RPMI7951 (cell line): ENCODE data around the gene LCT. TPM values are rescaled to one million over a fixed set of nuclear protein-coding genes. Genes with fewer than 3 reads are reported as not detected.
"Not testable (repeated sequence)": the region's sequence is repeated elsewhere in the genome, so short reads cannot be mapped to it uniquely, and the experiment has no call there.

Source experiments
- DNase-seq: peaks from one replicate; pipeline ENCODE4 v3.0.0-alpha.2; 2012; ENCODE audit warnings: low read depth
- total RNA-seq: library from RNA; depleted of rRNA; stranded (reverse); fragments of >200 nt; shearing (Covaris generic); gene quantifications from 2 replicates; pipeline ENCODE4 v1.2.3, GENCODE V29; 2014; rRNA removed

LCT gene
- total RNA-seq, result not detected in 2 replicates

DNA sequence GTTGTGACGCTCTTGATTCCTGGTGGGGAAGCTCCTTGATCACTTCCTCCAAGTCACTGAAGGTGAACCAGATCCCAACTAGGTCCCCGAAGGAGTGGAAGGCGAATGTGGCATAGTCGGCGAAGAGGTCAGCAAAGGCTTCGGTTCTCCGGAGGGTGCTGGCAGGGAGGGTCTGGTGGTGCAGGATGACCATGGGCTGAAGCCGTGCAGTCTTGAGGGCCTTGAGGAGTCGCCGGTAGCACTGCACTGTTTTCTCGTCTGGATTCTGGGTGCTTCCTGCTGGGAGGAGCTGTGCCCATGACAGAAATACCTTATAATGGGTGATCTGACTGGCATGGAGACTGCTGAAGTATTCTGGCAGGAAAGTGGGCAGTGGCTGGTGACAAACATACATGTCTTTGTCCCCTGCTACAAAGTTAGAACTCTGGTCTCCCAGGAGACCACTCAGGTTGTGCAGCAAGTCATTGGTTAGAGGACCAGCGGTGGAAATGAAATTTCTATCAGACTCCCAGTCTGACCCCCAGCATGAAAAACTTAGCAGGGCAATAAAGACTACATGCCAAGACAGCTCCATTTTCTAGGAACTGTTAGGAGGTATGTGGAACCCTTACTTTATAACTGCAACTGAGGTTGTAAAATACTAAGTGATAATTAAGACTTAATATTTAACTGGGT lies at the start of gene LCT:
Gene LCT, minus strand, starts transcription at position 589 of the 675 bp plus-strand sequence. Its CDS starts 15 bp downstream, at position 574.
- no peak for DNase-seq

DNA sequence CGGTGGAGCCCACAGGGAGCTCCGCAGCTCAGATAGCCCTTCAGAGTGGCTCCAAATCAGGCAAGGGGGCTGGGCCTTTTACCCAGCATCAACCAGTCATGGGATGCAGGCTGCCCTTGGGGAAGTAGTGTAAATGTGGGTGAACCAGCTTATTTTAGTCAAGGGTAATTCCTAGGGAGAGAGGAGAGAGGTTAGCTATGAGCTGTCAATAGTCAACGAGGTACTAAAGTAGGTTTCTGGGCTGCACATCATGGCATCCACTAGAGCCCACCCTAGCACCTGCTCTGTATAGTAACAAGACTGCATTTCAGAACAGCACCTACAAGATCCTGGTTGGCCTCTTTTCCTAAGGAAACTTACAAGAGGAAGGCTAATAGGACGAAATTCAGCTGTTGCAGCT lies 48.7 kb upstream of the LCT start:
- DNase-seq, result no peak

DNA sequence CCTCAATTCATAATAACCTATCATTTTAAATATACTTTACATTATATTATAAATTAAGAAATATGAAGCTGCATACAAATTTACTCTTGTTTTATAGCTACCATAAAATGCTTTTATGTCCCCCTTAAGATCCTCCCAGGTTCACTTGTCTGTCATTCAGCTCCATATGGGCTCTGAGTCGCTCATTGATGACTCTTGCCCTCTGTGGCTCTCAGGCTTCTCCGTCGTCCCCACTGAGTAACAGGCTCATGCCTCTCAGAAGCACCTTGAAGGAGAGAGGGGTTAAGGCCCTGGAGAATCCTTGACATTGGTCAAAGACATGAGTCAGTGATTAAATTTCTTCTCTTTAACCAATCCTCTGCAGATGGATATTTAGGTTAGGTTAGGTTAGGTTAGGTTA lies 45.4 kb upstream of the LCT start:
- DNase-seq, result no peak

DNA sequence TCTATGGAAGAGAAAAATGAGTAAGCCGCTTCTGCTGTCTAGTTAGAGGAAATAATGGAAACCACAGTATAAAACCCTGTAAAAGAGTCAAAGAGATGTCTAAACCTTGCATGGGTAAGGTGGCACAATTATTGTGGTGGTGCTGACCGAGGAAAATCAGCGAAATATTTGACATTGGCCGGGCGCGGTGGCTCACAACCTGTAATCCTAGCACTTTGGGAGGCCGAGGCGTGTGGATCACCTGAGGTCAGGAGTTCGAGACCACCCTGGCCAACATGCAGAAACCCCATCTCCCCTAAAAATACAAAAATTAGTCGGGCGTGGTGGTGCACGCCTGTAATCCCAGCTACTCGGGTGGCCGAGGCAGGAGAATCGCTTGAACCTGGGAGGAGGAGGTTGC lies 39.8 kb upstream of the LCT start:
- DNase-seq, result not testable (repeated sequence)

DNA sequence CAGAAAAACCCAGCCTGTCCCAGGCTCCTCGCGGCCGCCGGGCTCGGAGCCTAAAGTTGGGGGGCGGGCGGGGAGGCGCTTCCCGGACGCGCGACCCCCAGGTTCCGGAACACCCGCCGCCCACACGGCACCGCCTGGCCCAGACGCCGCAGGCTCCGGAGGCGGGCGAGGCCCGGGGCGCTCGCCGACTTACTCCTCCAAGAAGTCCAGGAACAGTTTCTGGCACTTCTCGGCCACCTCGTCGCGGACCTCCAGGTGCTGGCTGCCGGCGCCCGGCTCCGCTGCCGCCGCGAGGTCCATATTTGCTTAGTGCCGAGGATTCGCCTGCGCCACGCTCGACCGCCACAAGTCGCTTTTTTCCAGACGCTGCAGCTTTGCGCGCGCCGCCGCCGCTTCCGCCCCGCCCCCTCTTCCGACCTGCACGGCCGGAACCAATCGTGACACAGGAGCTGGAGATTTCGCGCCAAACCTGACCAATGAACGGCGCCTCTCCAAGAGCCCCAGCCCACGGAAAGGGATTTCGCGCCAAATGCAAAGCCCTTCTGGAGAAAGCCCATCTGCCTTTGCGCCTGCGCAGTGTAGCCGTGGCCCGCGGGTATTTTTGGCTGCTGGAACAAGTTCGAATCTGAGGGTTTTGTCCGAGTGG lies 39.2 kb upstream of the LCT start, which contains the start of gene MCM6:
Gene MCM6, minus strand, starts transcription at position 378 of the 646 bp plus-strand sequence. Its CDS starts 78 bp downstream, at position 300.
- DNase-seq, result peak; percentile 98

DNA sequence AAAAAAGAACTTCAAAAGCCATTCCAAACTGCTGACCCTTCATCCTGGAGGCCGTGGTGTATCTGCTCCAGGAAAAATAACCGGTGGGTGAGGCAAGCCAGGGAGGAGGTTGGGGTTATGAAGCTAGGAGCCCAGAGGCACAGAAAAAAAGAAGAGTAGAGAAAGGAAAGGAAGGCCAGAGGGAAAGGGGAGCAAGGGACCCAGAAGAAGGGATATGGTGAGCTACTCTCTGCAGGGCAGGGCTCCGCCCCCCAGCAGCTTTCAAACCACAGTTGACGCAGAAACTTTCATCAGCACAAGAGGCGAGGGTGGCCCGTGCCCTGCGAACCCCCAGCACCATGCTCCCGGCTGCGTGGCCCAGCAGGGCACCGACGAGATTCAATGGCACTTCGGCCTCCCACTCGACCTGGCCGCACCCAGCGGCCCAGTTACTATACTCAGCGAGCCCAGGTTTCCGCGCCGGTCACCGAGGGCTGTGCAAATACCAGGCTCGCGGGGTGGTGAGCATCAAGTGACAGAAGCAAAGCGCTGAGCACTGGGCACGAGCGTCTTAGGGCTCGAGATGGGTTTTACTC lies 38.6 kb upstream of the LCT start:
- DNase-seq, result peak; percentile 67

DNA sequence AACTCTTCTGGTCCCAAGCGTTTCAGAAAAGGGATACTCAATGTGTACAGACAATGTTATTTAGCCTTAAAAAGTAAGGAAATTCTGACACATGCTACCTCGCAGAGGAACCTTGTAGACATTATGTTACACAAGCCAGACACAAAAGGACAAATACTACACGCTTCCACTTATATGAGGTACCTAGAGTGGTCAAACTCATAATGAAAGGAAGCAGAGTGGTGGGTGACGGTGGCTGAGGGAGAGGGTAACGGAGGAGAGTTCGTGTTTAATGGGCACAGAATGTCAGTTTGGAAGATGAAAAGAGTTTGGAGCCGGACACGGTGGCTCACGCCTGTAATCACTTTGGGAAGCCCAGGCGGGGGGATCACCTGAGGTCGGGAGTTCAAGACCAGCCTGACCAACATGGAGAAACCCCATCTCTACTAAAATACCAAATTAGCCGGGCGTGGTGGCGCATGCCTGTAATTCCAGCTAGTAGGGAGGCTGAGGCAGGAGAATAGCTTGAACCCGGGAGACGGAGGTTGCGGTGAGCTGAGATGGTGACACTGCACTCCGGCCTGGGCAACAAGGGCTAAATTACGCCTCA lies 37.9 kb upstream of the LCT start:
- no peak for DNase-seq

DNA sequence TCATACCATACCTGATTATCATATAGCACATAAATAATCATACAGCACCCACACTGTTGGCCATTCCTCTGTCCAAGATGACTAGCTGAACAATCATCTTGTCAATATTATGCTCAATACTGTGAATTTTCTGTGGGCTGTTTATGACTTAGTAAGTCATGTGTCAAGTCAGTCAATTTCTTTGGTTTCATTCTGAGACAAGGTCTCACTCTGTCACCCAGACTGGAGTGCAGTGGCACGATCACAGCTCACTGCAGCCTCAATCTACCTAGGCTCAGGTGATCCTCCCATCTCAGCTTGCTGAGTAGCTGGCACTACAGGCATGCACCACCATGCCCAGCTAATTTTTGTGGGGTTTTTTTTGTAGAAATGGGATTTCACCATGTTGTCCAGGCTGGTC lies 33.6 kb upstream of the LCT start:
- no peak for DNase-seq

DNA sequence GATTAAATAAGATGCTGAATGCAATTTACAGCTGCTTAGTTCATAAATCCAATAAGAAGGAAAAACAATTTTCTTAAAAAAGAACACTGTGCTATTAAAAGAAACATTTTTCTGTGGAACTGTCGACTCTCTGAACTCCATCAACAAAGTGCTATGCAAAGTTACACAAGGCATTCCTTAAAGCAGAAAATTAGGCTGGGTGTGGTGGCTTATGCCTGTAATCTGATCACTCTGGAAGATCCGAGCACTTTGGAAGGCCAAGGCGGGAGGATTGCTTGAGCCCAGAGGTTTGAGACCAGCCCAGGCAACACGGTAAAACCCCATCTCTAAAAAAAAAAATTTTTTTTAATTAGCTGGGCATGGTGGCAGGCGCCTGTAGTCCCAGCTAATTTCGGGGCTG lies 26.2 kb upstream of the LCT start:
- DNase-seq, result no peak

DNA sequence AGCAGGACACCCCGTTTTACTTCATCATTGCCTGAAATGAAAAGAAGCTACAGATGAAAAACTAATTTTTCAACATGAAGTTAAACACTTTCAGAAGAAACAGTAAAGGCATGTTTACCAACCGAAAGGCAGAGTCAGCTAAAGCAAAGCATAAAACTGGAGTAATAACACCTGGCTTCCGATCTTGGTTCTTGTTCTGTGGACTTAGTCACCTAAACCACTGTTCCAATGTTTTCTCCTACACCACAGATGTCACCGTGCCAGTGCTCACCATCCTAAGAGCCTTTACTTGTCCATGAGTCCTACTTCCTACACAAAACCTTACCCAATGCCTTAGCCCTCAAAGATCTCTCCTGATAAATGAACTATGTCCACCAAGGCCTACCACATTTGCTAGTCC lies 25.7 kb upstream of the LCT start:
- no peak for DNase-seq

DNA sequence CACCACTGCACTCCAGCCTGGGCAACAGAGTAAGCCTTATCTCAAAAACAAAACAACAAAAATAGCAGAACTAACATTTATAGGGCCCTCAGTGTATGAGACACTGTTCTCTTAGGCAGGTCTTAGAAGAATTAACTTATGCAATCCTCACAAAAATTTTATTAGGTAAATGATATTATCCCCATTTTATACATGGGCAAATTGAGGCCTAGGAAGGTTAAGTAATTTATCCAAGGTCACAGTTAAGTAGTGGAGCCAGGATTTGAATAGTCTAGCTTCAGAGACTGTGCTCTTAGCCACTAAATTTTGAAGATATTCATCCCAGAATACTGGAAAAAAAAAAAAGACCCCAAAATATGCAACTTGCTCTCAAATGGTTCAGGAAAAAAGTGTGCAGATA lies 16.4 kb upstream of the LCT start:
- DNase-seq, result no peak

DNA sequence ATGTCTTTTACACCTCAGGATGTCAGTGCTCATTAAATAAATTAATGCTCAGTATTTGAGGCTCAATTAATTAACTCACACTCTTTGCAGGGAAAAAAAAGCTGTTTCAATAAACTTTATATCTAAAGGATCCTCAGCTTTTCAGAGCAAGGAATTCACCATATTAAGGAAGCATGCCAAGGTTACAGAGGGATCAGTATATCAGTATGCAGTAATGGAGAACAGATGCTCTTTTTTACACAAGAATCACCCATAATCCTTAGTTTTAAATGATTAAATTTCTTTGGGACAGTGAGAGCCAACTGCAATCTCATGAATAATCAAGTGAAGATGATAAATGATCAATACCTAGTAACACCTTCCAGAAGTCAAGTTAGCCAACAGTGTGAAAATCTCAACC lies 14.9 kb upstream of the LCT start:
- DNase-seq, result no peak

DNA sequence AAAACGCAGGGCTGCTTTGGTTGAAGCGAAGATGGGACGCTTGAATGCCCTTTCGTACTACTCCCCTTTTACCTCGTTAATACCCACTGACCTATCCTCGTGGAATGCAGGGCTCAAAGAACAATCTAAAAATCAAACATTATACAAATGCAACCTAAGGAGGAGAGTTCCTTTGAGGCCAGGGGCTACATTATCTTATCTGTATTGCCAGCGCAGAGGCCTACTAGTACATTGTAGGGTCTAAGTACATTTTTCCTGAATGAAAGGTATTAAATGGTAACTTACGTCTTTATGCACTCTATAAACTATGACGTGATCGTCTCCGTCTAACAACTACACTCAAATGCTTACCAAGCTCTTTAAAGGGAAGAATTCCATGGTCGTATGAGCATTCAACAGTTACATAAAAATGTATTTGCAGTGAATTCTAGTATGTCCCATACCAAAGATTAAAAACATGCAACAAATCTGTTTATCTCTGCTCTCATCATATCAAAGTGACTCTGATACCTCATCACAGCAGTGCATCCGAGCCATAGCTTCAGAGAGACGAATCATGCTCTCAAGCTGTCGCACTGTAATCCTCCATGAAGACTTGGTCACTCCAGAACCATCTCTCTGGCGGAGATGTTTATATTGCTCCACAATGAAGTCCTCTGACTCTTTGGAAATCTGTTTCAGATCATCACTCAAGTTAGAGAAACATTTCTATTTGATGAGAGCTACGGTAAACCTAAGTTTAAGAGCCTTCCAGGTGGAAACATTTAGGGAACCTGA lies 14.1 kb upstream of the LCT start:
- no peak for DNase-seq

DNA sequence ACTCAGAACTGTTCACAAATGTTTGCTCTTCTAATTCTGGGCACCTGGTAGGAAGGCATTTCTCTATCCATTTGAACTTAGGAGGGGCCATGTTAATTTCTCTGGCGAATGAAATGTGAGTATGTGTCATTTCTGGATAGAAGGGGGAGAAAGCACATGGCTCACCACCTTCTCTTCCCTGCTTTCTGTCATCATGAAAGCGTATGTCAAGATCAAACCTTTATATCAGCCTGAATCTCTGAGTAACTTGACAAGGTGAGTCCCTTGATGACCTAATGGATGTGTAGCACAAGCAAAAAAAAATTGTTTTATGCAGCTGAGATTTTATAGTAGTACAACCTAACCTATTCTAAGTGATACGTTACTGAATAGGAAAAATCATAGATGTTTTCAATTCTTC lies 12.1 kb upstream of the LCT start:
- no peak for DNase-seq

DNA sequence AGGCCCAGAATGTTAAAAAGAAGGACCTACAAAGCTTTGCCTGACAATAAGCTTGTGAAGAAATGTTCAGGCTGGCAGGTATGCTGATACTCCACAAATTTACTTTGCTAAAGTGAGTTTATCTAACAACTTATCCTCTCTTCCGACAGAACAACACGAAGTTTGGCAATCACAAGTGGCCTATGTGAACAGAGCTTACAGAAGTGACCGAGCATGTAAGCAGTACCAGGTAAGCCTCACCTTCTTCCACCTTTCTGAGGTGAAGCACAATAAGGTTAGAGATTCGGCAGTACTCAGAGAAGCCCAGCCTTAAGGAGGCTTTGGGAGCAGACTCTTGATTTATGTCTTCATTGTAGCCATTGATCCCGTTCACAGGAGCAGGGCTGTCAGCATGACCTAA lies 9.0 kb upstream of the LCT start:
- DNase-seq, result no peak

DNA sequence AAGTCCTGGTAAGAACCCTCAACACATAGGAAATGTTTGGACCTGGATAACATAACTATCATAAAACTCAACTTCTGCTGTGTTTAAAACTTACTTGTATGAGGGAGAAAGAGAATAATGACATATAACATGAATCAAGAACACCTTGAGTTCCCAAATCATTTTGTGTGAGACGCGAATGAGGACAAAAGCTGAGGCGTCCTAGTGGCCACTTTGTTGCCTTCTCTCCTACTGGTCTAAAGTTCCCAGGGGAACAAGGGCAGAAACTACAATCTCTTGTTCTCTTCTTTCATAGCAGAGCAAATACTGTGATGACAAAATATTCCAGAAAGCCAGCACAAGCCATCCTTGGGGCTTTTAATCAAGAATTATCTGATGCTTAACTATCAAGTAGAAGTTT lies 8.3 kb upstream of the LCT start:
- no peak for DNase-seq

DNA sequence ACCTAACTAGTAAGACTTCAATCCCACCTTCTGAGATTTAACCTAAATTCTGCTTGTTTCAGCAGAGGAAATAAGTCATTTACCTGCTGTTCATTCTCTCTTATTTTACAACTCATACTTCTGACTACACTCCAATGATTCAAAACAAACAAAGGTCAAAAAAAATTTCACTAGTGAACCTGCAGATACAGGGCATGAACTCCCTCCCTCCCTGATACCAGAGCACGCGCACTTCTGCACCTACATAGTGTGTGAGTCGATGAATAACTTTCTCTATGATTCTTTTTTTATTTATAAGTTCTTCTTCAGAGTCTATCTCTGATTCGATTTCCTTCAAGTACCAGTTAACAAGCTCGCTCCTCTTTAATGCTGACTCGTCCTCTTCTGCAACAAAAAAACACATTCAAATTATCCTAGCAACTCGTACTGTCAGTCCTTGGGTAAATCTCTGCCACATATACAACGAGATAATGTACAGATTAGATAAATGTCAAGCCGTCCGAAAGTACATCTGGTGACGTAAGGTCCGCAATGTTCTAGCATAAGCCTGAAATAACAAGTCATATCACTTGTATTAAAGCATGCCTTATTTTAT lies 7.4 kb upstream of the LCT start:
- no peak for DNase-seq

DNA sequence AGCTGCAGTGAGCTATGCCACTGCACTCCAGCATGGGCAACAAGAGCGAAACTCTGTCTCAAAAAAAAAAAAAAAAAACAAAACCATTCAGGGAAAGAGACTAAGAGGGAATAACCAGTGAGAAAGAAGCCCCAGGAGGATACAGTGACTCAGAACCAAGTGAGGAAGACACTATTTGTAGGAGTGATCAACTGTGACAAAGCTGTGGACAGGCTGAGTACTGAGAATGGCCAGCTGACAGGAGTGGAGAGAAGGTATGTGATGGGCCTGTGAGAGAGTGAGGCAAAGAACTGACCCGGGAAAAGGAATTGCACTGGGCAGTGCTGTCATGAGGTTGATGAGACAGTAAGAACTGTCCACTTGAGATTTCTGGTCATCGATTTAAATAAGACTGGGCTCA lies 6.7 kb upstream of the LCT start:
- no peak for DNase-seq

DNA sequence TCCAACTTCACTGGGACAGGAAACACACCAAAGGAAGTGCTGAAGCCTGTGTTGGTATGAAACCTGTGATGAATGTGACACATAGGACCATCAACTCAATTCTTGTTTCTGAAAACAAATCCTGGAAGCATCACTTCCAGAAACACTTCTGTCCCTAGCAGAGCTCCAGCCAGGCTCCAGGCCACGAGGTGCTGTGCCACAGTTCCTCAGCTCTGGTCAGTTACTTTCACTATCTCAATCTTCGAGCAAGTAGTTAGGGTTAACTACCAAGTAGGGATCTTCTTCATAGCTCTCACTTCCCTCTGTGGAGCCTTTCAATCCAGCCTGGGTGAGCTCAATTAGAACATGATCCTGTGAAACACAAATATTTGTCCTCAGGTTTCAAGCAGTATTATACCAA lies 3.6 kb upstream of the LCT start:
- no peak for DNase-seq

DNA sequence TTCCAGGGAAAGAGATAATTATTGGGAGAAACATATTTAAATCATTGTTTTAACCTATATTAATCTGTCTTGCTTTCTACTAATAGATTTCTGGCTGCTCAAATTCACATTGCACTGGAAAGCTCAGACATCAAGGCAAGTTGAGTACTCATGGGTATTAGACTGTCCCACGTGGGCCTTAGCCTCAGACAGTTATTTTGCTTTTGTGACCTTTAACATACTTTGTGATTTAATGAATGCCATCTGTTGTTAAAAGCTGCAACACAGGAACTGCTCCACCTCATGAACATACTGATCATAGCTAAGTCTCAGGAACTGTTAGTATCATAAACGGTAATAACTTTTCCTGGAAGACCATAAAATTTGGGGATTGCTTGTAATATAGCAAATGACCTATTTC lies 2.7 kb upstream of the LCT start:
- peak; percentile 79 for DNase-seq

DNA sequence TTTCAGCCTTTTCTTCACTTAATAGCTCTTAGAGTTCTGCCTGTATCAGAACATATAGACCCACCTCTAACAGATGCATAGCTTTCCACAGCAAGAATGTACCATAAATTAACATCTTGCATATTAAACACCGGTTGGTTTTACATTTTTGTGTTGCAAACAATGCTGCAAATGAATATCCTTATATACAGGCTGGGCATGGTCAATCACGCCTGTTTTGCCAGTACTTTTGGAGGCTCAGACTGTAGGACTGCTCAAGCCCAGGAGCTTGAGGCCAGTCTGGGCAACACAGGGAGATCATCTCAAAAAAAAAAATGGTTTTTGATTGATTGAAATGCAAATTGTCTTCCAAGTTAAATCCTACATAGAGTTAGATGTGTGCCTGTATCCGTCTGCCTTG lies 1.5 kb upstream of the LCT start:
- no peak for DNase-seq

DNA sequence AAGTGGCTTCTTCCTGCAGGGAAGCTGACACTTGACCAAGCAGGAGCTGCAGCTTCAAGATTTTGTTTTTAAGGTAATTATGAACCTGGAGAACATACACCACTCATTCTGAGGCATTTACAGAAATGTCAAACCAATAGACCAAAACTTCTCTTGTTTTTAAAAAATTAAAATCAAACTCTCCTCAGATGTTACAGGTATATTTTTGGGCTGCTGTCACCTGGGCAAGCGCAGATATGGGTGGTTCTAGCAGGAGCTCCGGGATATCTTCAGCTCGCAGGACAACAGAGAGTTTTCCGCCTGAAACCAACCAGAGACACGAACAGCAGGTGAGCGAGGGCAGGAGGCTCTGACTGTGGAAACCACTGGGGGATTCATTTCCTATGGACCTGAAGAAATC lies 4.1 kb downstream of the LCT start:
- no peak for DNase-seq
